Measurements from ENCODE around the gene CCDC93.

The CCDC93 gene

DNA sequence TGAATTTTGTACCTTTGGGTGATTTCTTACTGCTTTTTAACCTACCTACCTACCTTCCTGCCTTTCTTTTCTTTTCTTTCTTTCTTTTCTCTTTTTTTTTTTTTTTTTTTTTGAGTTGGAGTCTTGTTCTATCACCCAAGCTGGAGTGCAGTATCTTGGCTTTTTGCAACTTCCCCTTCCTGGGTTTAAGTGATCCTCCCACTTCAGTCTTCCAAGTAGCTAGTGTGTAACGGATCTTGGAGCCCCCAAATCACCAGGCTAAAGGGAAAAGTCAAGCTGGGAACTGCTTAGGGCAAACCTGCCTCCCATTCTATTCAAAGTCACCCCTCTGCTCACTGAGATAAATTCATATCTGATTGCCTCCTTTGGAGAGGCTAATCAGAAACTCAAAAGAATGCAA is 138.1 kb downstream of the CCDC93 start:
- no peak overlapping the region for H3K4me3 ChIP-seq (ENCODE audit: low read depth, low read length)
- ChIA-PET CTCF (interaction anchor here (1.7 kb wide), 1 partner anchor 61 kb away, joined by 3 read pairs; the partner anchor contains the start of gene DDX18), POLR2A (no interaction called here)
- TF ChIP-seq, protein P1, sequence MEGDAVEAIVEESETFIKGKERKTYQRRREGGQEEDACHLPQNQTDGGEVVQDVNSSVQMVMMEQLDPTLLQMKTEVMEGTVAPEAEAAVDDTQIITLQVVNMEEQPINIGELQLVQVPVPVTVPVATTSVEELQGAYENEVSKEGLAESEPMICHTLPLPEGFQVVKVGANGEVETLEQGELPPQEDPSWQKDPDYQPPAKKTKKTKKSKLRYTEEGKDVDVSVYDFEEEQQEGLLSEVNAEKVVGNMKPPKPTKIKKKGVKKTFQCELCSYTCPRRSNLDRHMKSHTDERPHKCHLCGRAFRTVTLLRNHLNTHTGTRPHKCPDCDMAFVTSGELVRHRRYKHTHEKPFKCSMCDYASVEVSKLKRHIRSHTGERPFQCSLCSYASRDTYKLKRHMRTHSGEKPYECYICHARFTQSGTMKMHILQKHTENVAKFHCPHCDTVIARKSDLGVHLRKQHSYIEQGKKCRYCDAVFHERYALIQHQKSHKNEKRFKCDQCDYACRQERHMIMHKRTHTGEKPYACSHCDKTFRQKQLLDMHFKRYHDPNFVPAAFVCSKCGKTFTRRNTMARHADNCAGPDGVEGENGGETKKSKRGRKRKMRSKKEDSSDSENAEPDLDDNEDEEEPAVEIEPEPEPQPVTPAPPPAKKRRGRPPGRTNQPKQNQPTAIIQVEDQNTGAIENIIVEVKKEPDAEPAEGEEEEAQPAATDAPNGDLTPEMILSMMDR (IDR thresholded peaks at IDR 0.05; ENCODE audit: insufficient read depth, low read length, missing control alignments), result no peak
- DNase-seq (ENCODE audit: low read depth, low spot score), result no peak

All from AG04449 (cell line).